HG03045 (cell line): ENCODE data around the gene AMER1.
"Not testable (repeated sequence)": the region's sequence is repeated elsewhere in the genome, so short reads cannot be mapped to it uniquely, and the experiment has no call there.

Experiments used
- ATAC-seq: cut with Tn5 transposase; IDR thresholded peaks from one replicate; pipeline ENCODE4 v1.9.1; 2021; ENCODE audit warnings: mild to moderate bottlenecking, moderate library complexity; ENCODE audit not compliant: unreplicated experiment

The AMER1 gene

GRCh38 chrX:64205441-64205734 is at the start of gene AMER1:
AMER1 (minus strand) TSS chrX:64205708; CDS start chrX:64193286, 12,422 bp downstream.
- peak; percentile 51 for ATAC-seq

GRCh38 chrX:64230123-64230970 is 24.8 kb upstream of the AMER1 start, which contains the start of gene ASB12:
ASB12 (minus strand) TSS chrX:64230607; CDS start chrX:64225650, 4,957 bp downstream.
- no peak for ATAC-seq

- ATAC-seq, result no peak
These were observed 23.6 kb upstream of the AMER1 start for GRCh38 chrX:64229154-64229553.

GRCh38 chrX:64218023-64218422 is 12.5 kb upstream of the AMER1 start:
- no peak for ATAC-seq

- ATAC-seq, result not testable (repeated sequence)
These were observed 8.5 kb upstream of the AMER1 start for GRCh38 chrX:64213989-64214388.

DNA sequence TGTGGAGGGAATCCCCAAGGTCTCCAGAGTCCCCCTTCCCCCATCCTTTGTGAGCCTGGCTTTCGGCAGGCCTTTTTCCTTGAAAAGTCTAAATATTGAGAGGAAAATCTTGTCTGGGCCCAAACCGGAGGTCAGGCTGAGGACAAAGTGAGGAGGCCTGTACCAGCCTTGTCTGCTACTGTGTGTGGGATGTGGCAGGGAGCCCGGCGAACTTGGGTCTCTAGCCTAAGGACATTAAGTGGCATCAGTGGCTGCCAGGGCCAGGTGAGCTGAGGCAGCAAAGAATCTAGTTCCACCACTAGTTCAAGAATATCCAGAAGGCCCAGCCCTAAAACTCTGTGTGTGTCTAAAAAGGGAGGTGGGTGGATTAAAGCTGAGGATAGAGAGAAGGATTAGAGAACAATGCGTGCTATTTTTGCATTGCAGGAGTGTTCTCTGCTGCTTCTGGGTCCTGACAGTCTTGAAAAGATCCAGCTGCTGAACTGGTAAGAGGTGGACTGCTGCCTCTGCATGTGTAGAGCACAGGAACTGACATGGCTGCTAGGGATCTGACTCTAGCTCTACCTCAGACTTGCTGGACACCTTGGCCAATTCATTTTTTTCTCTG is 1.2 kb upstream of the AMER1 start:
- no peak for ATAC-seq

DNA sequence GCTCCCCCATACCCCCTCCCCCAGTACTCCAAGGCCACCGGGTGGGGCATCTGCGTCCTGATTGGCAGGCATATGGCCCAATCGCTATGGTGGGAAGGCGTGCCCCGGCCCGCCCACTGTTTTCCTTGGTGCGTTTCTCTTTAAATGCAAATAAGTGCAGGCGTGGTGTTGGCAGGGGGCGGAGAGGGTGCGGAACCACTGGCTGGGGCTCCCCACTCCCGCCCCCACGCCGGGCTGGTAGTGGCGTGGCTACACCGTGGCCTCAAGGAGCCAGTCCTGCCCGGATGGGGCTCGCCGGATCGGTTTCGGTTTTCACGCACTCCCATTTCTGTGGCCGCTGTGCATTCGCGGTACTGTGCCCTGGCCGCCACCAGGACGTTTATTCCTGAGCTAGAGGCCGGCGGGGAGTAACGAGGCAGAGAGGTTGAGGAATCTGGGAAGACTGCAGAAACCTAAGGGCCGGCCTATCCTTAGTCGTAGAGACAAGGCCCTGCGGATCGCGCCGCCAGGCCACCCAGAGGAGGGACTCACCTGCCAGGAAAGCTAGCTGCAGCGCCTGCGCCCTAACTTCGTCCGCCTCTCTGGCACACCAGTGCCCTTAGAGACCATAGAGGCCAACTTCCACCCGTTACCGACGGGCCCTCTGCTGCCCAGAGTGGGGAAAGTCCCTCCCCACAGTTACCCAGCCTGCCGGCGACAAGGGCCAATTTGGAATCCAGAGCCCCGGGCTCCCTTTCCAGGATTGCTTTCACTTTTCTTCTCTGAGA is 410 bp upstream of the AMER1 start:
- peak; percentile 89 for ATAC-seq

- ATAC-seq, result peak; percentile 8
These were observed 637 bp downstream of the AMER1 start for GRCh38 chrX:64204701-64205440.

- ATAC-seq, result no peak
These were observed 1.3 kb downstream of the AMER1 start for GRCh38 chrX:64204252-64204651.

DNA sequence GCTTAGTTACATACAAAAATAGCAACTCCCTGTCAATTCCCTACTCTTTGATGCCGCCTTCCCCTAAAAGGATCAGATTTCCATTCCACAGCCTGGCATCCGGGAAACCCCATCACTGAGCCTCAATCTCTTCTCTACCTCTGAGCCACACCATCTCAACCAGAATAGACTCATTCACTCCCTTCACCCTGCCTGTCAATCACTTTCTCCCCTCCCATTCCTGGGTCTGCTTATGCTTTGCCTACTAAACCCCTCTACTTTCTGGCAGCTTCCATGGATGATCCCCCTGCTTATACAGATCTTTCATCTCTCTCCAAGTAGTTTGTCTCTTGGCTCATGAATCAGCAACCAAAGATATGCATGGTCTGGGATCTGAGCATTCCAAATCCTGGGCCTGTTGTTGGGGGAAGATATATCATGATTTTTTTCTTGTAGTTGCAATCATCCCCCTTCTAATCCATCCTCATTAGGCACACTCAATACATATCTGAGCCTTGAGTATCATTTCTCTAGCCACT is 2.6 kb downstream of the AMER1 start:
- no peak for ATAC-seq

- ATAC-seq, result no peak
These were observed 7.5 kb downstream of the AMER1 start for GRCh38 chrX:64198036-64198435.

DNA sequence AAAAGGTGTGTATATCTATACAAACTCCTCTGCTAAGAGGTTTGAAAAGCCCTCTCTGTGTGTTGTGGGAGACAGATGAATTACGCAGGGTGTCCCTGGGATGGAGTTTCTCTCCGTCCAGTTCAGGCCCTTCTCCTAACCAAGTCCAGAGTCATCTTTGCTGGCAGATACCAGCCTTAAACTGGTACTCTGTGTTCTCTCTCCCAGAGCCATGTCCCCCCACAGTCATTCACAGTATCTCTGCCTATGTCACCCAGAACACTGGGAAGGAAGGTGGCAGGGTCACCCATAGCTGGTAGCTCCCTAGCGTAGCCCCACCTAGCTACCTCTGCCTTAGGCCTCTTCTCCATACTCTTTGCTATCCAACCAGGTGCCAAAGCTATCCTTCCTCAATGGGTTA is 8.9 kb downstream of the AMER1 start:
- no peak for ATAC-seq

- no peak for ATAC-seq
These were observed 9.6 kb downstream of the AMER1 start for GRCh38 chrX:64195862-64196261.

DNA sequence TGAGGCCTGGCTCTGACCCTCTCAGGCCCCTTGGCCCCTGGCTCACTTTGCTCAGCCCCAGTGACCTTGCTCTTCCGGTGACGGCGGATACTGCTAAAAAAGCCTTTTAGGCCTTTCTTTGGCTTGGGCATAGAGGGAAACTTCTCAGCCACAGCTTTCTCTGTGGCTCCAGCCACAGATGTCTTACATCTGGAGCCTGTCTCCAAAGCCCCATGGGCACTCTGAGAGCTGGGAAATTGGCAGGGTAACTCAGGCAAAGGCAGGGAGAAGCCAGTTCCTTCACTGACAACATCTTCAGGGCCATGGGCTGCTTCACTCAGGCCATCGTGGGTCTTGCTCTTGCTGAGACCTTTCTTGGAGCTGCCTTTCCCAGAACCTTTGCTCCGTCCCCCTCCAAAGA is 12.8 kb downstream of the AMER1 start:
- no peak for ATAC-seq

- ATAC-seq, result no peak
These were observed 13.5 kb downstream of the AMER1 start for GRCh38 chrX:64192040-64192439.

DNA sequence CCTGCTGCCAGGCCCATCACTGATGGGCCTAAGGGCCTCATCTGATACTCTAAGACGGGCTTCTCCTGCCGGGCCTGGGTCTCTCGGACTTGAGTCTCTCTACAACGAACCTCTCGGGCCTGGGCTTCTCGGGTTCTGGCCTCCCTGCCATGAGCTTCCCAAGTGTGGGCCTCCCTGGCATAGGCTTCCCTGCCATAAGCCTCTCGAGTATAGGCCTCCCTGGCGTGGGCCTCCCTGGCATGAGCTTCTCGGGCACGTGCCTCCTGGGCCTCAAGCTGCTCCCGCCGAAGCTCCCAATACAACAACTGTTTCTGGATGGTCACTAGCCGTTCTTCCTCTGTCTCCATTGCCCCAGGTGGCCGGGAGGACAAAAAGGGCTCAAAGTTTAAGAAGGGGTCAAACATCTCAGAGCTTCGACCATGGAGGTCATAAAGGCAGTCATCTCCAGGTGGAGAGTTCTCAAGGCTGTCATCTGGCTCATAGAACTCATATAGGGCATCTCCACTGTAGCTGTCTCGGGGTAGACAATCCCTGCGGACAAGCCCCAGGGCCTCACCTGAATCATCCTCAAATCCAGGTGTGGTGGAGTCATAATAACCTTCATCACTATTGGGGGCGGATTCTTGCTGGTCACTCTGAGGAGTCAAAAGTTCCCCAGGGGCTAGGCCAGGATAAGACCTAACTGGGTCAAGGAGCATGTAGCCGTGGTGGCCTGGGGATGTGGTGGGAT is 14.1 kb downstream of the AMER1 start:
- ATAC-seq, result no peak

DNA sequence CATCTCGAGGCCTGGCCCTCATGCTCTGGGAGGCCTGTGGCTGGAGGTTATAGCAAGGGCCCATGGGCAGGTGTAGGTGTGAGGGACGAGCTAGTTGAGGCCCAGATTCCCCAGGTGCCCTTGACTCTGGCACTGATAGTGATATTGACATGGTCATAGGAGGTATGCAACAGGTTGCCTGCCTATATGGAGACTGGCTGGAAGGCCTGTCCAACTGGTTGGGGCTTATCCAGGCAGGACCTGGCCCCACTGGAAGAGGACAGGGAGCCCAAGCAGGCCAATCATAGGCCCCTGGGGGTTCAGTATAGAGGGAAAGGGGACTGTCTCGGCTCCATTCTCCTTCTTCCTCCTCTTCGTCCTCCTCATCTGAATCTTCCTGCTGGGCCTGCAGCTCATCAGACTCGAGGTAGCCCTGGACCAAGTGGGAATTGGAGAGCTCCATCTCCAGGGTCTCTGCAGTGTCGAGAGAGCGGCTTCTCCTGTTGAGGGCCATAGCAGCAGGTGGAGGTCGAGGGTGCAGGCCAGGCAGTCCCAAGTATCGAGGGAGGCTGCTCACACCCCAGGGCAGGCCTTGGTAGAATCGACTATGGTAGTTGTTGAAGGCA is 15.3 kb downstream of the AMER1 start:
- no peak for ATAC-seq

DNA sequence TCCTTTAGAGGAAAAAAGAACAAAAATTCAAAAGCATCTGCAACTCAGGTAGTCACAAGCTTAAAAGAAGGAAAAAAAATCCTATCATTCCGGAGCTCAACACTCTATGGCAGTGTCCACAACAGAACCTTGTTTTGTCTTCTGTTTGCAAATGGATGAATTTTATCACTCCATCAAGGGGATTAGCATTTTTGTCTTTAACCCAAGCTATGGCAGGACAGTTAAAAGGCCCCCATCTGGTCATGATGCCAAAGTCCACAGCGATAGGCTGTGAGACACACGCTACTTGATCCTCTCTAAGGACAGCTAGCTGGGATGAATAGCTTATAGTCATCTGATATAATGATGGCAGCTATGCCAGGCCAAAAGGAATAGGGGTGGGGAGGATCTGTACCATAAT is 16.6 kb downstream of the AMER1 start:
- no peak for ATAC-seq

- no peak for ATAC-seq
These were observed 17.8 kb downstream of the AMER1 start for GRCh38 chrX:64187762-64188150.
